Measurements from ENCODE around the gene MYO9A. TPM values are rescaled to one million over a fixed set of nuclear protein-coding genes. Genes with fewer than 3 reads are reported as not detected.
"Not testable (repeated sequence)": the region's sequence is repeated elsewhere in the genome, so short reads cannot be mapped to it uniquely, and the experiment has no call there.

The MYO9A gene
- total and polyA plus RNA-seq, 3 experiments from 2014 or later: 20.3 to 22.2 (median 22.0) TPM

DNA sequence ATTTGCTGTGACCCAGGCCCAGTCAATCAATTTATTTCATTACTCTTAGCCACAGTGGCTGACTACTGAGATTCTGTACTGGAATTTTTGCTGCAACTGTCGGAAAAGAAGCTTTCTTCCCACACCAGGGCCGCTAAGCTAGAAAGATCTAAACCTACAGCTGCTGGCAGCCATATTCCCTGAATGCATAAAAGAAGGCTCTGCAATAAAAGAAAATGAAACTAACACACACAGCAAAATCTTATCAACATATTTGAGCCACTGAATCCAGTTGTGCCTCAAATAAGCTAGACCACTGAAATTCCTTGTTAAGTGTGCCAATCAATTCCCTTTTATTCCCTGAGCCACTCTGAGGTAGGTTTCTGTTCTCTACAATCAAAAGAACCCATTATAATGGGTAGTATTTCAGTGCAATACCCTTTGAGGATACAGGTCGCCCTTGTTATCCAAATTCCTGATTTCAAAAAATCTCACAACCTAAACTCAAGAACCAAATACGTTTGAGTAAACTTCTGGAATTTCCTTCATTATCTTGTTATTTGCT, 60.3 kb downstream of the MYO9A start:
- POLR2A ChIA-PET: no interaction called here
- peaks cover 6 to 22% (median 13%) of the 10 kb centered on the region in 3 donors for H3K36me3 Mint-ChIP-seq

GRCh38 chr15:72056217-72056616, 61.7 kb downstream of the MYO9A start:
- H3K27me3 ChIP-seq (ENCODE audit: insufficient read depth, low read length, poor library complexity, severe bottlenecking); H3K27ac Mint-ChIP-seq; H3K27me3 Mint-ChIP-seq; H3K4me3 Mint-ChIP-seq; H3K36me3 ChIP-seq (ENCODE audit: insufficient read depth, low read length); CTCF ChIA-PET; POLR2A ChIA-PET; DNase-seq; H3K9me3 Mint-ChIP-seq; H3K9me3 ChIP-seq (ENCODE audit: low read length); H3K4me3 ChIP-seq (ENCODE audit: low read length); H3K4me1 ChIP-seq (ENCODE audit: insufficient read depth, low read length); H3K27ac ChIP-seq (ENCODE audit: low read depth, low read length): not testable (repeated sequence)
- Mint-ChIP-seq H3K4me1 (peaks cover 26 to 40% (median 29%) of the 10 kb centered on the region in 3 donors), H3K36me3 (peaks cover 1 to 13% (median 13%) of the 10 kb centered on the region in 3 donors)

More for the DNA sequence above, 60.3 kb downstream of the MYO9A start:
- Mint-ChIP-seq H3K27me3 (no peaks in the 10 kb centered on the region), H3K4me3 (no peak overlapping the region), H3K27ac (peak overlapping the region in 2 of 8 donors; percentile 17 to 84), H3K9me3 (peaks cover 0 to 7% (median 4%) of the 10 kb centered on the region in 5 donors), H3K4me1 (peaks cover 29 to 42% (median 32%) of the 10 kb centered on the region in 3 donors)
- Histone ChIP-seq H3K4me1 (ENCODE audit: insufficient read depth, low read length) (peaks cover 8% of the 10 kb centered on the region), H3K36me3 (ENCODE audit: insufficient read depth, low read length) (no peaks in the 10 kb centered on the region), H3K27me3 (ENCODE audit: insufficient read depth, low read length, poor library complexity, severe bottlenecking) (no peaks in the 10 kb centered on the region), H3K27ac (ENCODE audit: low read depth, low read length) (no peak overlapping the region), H3K4me3 (ENCODE audit: low read length) (no peak overlapping the region), H3K9me3 (ENCODE audit: low read length) (peaks cover 6% of the 10 kb centered on the region)
- DNase-seq: no peak
- CTCF ChIA-PET: no interaction called here

DNA sequence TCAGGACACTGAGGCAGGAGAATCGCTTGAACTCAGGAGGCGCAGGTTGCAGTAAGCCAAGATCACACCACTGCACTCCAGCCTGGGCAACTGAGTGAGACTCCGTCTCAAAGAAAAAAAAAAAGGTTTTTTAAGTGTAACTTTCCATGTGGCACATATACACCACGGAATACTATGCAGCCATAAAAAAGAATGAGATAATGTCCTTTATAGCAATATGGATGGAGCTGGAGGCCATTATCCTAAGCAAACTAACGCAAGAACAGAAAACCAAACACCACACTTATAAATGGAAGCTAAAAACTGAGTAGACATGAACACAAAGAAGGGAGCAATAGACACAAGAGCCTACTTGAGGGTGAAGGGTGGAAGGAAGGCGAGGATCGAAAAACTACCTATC, 64.7 kb downstream of the MYO9A start:
- H3K4me3 ChIP-seq (ENCODE audit: low read length); H3K36me3 ChIP-seq (ENCODE audit: insufficient read depth, low read length); H3K9me3 ChIP-seq (ENCODE audit: low read length); POLR2A ChIA-PET; H3K4me3 Mint-ChIP-seq; H3K36me3 Mint-ChIP-seq; H3K9me3 Mint-ChIP-seq; H3K27ac ChIP-seq (ENCODE audit: low read depth, low read length); DNase-seq; CTCF ChIA-PET; H3K4me1 ChIP-seq (ENCODE audit: insufficient read depth, low read length); H3K27me3 Mint-ChIP-seq; H3K27me3 ChIP-seq (ENCODE audit: insufficient read depth, low read length, poor library complexity, severe bottlenecking): not testable (repeated sequence)
- Mint-ChIP-seq H3K4me1 (peaks cover 33 to 37% (median 33%) of the 10 kb centered on the region in 3 donors), H3K27ac (peak overlapping the region in 1 of 8 donors; percentile 86)

DNA sequence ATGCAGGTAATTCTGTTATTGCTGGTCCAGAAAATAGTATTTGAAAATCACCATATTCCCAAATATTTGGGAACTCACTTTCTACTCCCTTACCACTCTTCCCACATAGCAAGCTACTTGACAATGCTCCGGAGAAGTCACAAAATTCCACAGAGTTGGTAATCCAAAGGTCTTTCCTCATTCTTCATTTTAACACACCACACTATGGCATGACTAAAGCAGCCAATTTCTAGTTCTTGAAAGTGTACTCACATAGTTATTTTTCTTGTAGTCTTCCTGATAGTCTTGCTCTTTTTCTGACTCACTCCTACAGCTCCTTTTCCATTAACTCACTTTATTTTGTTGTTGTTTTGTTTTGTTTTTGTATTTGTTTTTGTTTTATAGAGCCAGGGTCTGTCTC, 67.2 kb downstream of the MYO9A start:
- no peak for DNase-seq
- no peak overlapping the region for H3K4me3 Mint-ChIP-seq
- Histone ChIP-seq H3K4me3 (ENCODE audit: low read length) (no peak overlapping the region), H3K9me3 (ENCODE audit: low read length) (no peaks in the 10 kb centered on the region), H3K4me1 (ENCODE audit: insufficient read depth, low read length) (no peaks in the 10 kb centered on the region), H3K27me3 (ENCODE audit: insufficient read depth, low read length, poor library complexity, severe bottlenecking) (no peaks in the 10 kb centered on the region), H3K27ac (ENCODE audit: low read depth, low read length) (no peak overlapping the region), H3K36me3 (ENCODE audit: insufficient read depth, low read length) (no peaks in the 10 kb centered on the region)
- H3K27me3 Mint-ChIP-seq: no peaks in the 10 kb centered on the region
- peak overlapping the region in 2 of 8 donors; percentile 31 to 88 for H3K27ac Mint-ChIP-seq
- peaks cover 26 to 29% (median 27%) of the 10 kb centered on the region in 3 donors for H3K4me1 Mint-ChIP-seq
- CTCF ChIA-PET: no interaction called here
- no peaks in the 10 kb centered on the region for H3K9me3 Mint-ChIP-seq
- peaks cover 11 to 13% (median 12%) of the 10 kb centered on the region in 3 donors for H3K36me3 Mint-ChIP-seq
- POLR2A ChIA-PET: no interaction called here

DNA sequence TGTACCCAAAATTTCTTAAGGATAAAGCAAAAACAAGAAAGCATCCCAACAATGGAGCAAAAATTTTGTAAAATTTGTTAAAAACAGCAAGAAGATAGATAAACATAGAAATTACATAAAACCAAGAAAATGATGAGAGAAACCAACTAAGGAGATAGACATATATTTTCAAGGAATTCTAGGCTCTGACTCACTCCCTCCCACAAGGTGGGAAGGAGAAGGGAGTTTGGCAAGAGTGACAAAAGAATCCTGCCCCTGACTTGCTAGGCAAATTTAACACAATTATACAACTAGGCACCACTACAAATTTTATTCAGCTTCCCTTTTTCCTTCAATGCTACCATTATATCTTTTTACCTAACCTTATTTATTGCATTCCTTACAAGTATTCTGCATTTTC, 70.9 kb downstream of the MYO9A start:
- peaks cover 20 to 23% (median 23%) of the 10 kb centered on the region in 3 donors for H3K4me1 Mint-ChIP-seq
- H3K9me3 Mint-ChIP-seq: no peaks in the 10 kb centered on the region
- Histone ChIP-seq H3K4me3 (ENCODE audit: low read length) (no peak overlapping the region), H3K27ac (ENCODE audit: low read depth, low read length) (no peak overlapping the region), H3K4me1 (ENCODE audit: insufficient read depth, low read length) (no peaks in the 10 kb centered on the region), H3K9me3 (ENCODE audit: low read length) (no peaks in the 10 kb centered on the region), H3K27me3 (ENCODE audit: insufficient read depth, low read length, poor library complexity, severe bottlenecking) (no peaks in the 10 kb centered on the region), H3K36me3 (ENCODE audit: insufficient read depth, low read length) (no peaks in the 10 kb centered on the region)
- H3K4me3 Mint-ChIP-seq: no peak overlapping the region
- no peak for DNase-seq
- H3K36me3 Mint-ChIP-seq: peaks cover 8 to 22% (median 9%) of the 10 kb centered on the region in 3 donors
- POLR2A ChIA-PET: no interaction called here
- H3K27me3 Mint-ChIP-seq: no peaks in the 10 kb centered on the region
- CTCF ChIA-PET: no interaction called here
- H3K27ac Mint-ChIP-seq: peak overlapping the region in 1 of 8 donors; percentile 81

DNA sequence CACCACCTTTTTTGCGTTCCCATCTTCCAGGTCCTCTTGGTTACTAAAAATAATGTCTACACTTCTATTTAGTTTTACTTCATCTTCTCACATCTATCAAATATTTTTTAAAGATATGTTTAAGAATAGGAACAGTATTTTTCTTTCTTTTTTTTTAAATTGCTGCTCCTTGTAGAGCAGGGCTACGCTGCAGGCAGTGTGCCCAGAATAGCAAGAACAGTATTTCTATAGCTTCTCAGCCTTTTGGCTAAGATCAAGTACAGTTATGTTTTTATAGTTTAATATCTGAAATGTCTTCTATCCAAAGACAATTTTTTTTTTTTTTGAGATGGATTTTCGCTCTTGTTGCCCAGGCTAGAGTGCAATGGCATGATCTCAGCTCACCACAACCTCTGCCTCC, 73.0 kb downstream of the MYO9A start:
- Histone ChIP-seq H3K9me3 (ENCODE audit: low read length) (no peaks in the 10 kb centered on the region), H3K36me3 (ENCODE audit: insufficient read depth, low read length) (peaks cover 6% of the 10 kb centered on the region), H3K4me1 (ENCODE audit: insufficient read depth, low read length) (no peaks in the 10 kb centered on the region), H3K27ac (ENCODE audit: low read depth, low read length) (no peak overlapping the region), H3K27me3 (ENCODE audit: insufficient read depth, low read length, poor library complexity, severe bottlenecking) (no peaks in the 10 kb centered on the region), H3K4me3 (ENCODE audit: low read length) (no peak overlapping the region)
- peaks cover 13 to 14% (median 14%) of the 10 kb centered on the region in 3 donors for H3K4me1 Mint-ChIP-seq
- H3K27me3 Mint-ChIP-seq: no peaks in the 10 kb centered on the region
- peaks cover 8 to 38% (median 12%) of the 10 kb centered on the region in 3 donors for H3K36me3 Mint-ChIP-seq
- DNase-seq: no peak
- H3K27ac Mint-ChIP-seq: no peak overlapping the region
- H3K9me3 Mint-ChIP-seq: no peaks in the 10 kb centered on the region
- CTCF ChIA-PET: no interaction called here
- H3K4me3 Mint-ChIP-seq: no peak overlapping the region
- POLR2A ChIA-PET: no interaction called here

DNA sequence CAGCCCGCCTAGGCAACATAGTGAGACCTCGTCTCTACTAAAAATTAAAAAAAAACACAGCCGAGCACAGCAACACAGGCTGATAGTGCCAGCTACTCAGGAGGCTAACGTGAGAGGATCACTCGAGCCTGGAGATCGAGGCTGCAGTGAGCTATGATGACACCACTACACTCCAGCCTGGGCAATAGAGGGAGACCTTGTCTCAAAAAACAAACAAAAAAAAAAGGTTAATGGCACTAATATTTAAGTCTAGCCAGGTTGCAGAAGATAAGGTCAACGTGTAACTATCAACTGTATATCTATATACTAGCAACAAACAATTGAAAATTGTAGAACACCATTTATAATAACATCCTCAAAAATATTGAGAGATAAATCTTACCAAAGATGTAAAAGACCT, 75.1 kb downstream of the MYO9A start:
- Mint-ChIP-seq H3K4me3 (no peak overlapping the region), H3K4me1 (peaks cover 6 to 13% (median 9%) of the 10 kb centered on the region in 3 donors), H3K27me3 (no peaks in the 10 kb centered on the region), H3K9me3 (peaks cover 0 to 2% (median 0%) of the 10 kb centered on the region in 5 donors), H3K36me3 (peaks cover 19 to 41% (median 19%) of the 10 kb centered on the region in 3 donors), H3K27ac (no peak overlapping the region)
- ChIA-PET CTCF (no interaction called here), POLR2A (no interaction called here)
- no peak for DNase-seq
- Histone ChIP-seq H3K36me3 (ENCODE audit: insufficient read depth, low read length) (peaks cover 6% of the 10 kb centered on the region), H3K4me3 (ENCODE audit: low read length) (no peak overlapping the region), H3K27me3 (ENCODE audit: insufficient read depth, low read length, poor library complexity, severe bottlenecking) (no peaks in the 10 kb centered on the region), H3K4me1 (ENCODE audit: insufficient read depth, low read length) (no peaks in the 10 kb centered on the region), H3K27ac (ENCODE audit: low read depth, low read length) (no peak overlapping the region), H3K9me3 (ENCODE audit: low read length) (no peaks in the 10 kb centered on the region)

DNA sequence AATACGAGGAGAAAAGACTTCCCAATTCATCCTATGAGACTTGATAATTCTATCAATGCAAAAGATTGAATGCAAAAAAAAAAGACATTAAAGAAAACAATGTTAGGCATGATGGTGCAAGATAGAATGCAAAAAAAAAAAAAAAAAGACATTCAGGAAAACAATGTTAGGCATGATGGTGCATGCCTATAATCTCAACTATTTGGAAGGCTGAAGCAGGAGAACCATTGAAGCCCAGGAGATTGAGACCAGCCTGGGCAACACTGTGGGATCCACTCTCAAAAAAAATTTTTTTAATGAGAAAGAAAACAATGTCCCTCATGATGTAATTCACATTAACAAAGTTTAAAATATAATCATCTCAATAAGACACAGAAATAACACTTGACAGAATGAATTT, 75.9 kb downstream of the MYO9A start:
- Mint-ChIP-seq H3K27me3 (no peaks in the 10 kb centered on the region), H3K36me3 (peaks cover 22 to 40% (median 27%) of the 10 kb centered on the region in 3 donors), H3K4me3 (no peak overlapping the region), H3K9me3 (peaks cover 0 to 4% (median 2%) of the 10 kb centered on the region in 5 donors), H3K27ac (peak overlapping the region in 3 of 8 donors; percentile 21 to 69 (median 57)), H3K4me1 (peaks cover 6 to 15% (median 7%) of the 10 kb centered on the region in 3 donors)
- Histone ChIP-seq H3K9me3 (ENCODE audit: low read length) (no peaks in the 10 kb centered on the region), H3K4me1 (ENCODE audit: insufficient read depth, low read length) (no peaks in the 10 kb centered on the region), H3K4me3 (ENCODE audit: low read length) (no peak overlapping the region), H3K27ac (ENCODE audit: low read depth, low read length) (no peak overlapping the region), H3K36me3 (ENCODE audit: insufficient read depth, low read length) (peaks cover 6% of the 10 kb centered on the region), H3K27me3 (ENCODE audit: insufficient read depth, low read length, poor library complexity, severe bottlenecking) (no peaks in the 10 kb centered on the region)
- ChIA-PET CTCF (interaction anchor here (1.0 kb wide), 1 partner anchor 19 kb away, joined by 3 read pairs; no protein-coding TSS in a partner anchor), POLR2A (no interaction called here)
- DNase-seq: no peak
